Measurements from ENCODE around the gene DCANP1. TPM values are rescaled to one million over a fixed set of nuclear protein-coding genes. Genes with fewer than 3 reads are reported as not detected.
A peak's percentile ranks its signal among the peaks of the same experiment; 100 is the strongest.
"Not testable (repeated sequence)": the region's sequence is repeated elsewhere in the genome, so short reads cannot be mapped to it uniquely, and the experiment has no call there.

DCANP1 gene
- not detected in 2 replicates for total RNA-seq (2014; rRNA removed; shearing (Covaris generic))
- not detected in 2 replicates for polyA plus RNA-seq (2015; cell fraction: cytosol; rRNA removed)
- polyA plus RNA-seq (2015; cell fraction: nucleus; rRNA removed) = not detected in 2 replicates

- no peak for DNase-seq (ENCODE audit: low read depth)
These were observed at the start of gene DCANP1 for GRCh38 chr5:135447298-135447929. TSS of gene DCANP1 (minus strand) at chr5:135447348. CDS start at chr5:135447108, 240 bp downstream.

GRCh38 chr5:135495531-135495930, 48.4 kb upstream of the DCANP1 start:
- DNase-seq (ENCODE audit: low read depth) = not testable (repeated sequence)

GRCh38 chr5:135494196-135494595, 47.0 kb upstream of the DCANP1 start:
- DNase-seq (ENCODE audit: low read depth) = no peak

- DNase-seq (ENCODE audit: low read depth) = peak; percentile 95
These were observed 46.4 kb upstream of the DCANP1 start for GRCh38 chr5:135493406-135494180.

GRCh38 chr5:135492319-135492626, 45.1 kb upstream of the DCANP1 start:
- DNase-seq (ENCODE audit: low read depth) = no peak

- peak; percentile 91 for DNase-seq (ENCODE audit: low read depth)
These were observed 44.6 kb upstream of the DCANP1 start for GRCh38 chr5:135491552-135492318.

- no peak for DNase-seq (ENCODE audit: low read depth)
These were observed 43.9 kb upstream of the DCANP1 start for GRCh38 chr5:135491038-135491551.

GRCh38 chr5:135490245-135491037, 43.3 kb upstream of the DCANP1 start:
- no peak for DNase-seq (ENCODE audit: low read depth)

GRCh38 chr5:135489466-135490244, 42.5 kb upstream of the DCANP1 start:
- no peak for DNase-seq (ENCODE audit: low read depth)

- peak; percentile 83 for DNase-seq (ENCODE audit: low read depth)
These were observed 41.7 kb upstream of the DCANP1 start for GRCh38 chr5:135488727-135489465.

- DNase-seq (ENCODE audit: low read depth) = no peak
These were observed 40.8 kb upstream of the DCANP1 start for GRCh38 chr5:135487839-135488514.

GRCh38 chr5:135487037-135487395, 39.9 kb upstream of the DCANP1 start:
- no peak for DNase-seq (ENCODE audit: low read depth)

GRCh38 chr5:135486131-135487036, 39.2 kb upstream of the DCANP1 start:
- no peak for DNase-seq (ENCODE audit: low read depth)

GRCh38 chr5:135484674-135485086, 37.5 kb upstream of the DCANP1 start:
- DNase-seq (ENCODE audit: low read depth) = no peak

- no peak for DNase-seq (ENCODE audit: low read depth)
These were observed 36.1 kb upstream of the DCANP1 start for GRCh38 chr5:135483254-135483653.

- DNase-seq (ENCODE audit: low read depth) = no peak
These were observed 35.3 kb upstream of the DCANP1 start for GRCh38 chr5:135482381-135482933.

GRCh38 chr5:135481909-135482311, 34.8 kb upstream of the DCANP1 start:
- no peak for DNase-seq (ENCODE audit: low read depth)

- DNase-seq (ENCODE audit: low read depth) = no peak
These were observed 34.2 kb upstream of the DCANP1 start for GRCh38 chr5:135481387-135481786.
